ENCODE data around the gene ACOX2. TPM values are rescaled to one million over a fixed set of nuclear protein-coding genes. Genes with fewer than 3 reads are reported as not detected.
A peak's percentile ranks its signal among the peaks of the same experiment; 100 is the strongest.

ACOX2 gene
- total RNA-seq, 1 experiment from 2014 or later = 7.2 TPM

GRCh38 chr3:58570851-58571250 is 33.9 kb upstream of the ACOX2 start:
- TF ChIP-seq CTCF (conservative IDR thresholded peaks at IDR 0.05; ENCODE audit: low read depth, low read length) = no peak
- no peak for TF ChIP-seq EZH2 (IDR thresholded peaks at IDR 0.05; ENCODE audit: borderline replicate concordance, low read depth, low read length, poor library complexity, severe bottlenecking)
- H3K36me3 ChIP-seq (ENCODE audit: insufficient read depth, low read length, poor library complexity, severe bottlenecking) = no peaks in the 10 kb centered on the region
- no peaks in the 10 kb centered on the region for H3K4me1 ChIP-seq (ENCODE audit: insufficient read depth, low read length, poor library complexity, severe bottlenecking)
- no peak overlapping the region for H3K4me3 ChIP-seq (ENCODE audit: low read depth, low read length, poor library complexity, severe bottlenecking)
- intact Hi-C loops (cut with micrococcal nuclease; ENCODE audit: unreplicated experiment) = no loop called here
- no peak overlapping the region for H3K27ac ChIP-seq (ENCODE audit: low read depth, low read length, poor library complexity, severe bottlenecking)
- H3K9me3 ChIP-seq (ENCODE audit: low read depth, low read length, poor library complexity, severe bottlenecking) = no peaks in the 10 kb centered on the region
- ChIA-PET POLR2A (ENCODE audit: low non-redundant PET) (no interaction called here), CTCF (no interaction called here)
- no peaks in the 10 kb centered on the region for H3K27me3 ChIP-seq (replicated peaks; ENCODE audit: insufficient read depth, low read depth, low read length, poor library complexity)
- no TSS peak for BruUV-seq (replicated peaks)
- no peak for DNase-seq (ENCODE audit: low spot score)

GRCh38 chr3:58569287-58570001 is 32.5 kb upstream of the ACOX2 start:
- Histone ChIP-seq H3K4me1 (ENCODE audit: insufficient read depth, low read length, poor library complexity, severe bottlenecking) (no peaks in the 10 kb centered on the region), H3K9me3 (ENCODE audit: low read depth, low read length, poor library complexity, severe bottlenecking) (no peaks in the 10 kb centered on the region), H3K27me3 (replicated peaks; ENCODE audit: insufficient read depth, low read depth, low read length, poor library complexity) (no peaks in the 10 kb centered on the region), H3K36me3 (ENCODE audit: insufficient read depth, low read length, poor library complexity, severe bottlenecking) (no peaks in the 10 kb centered on the region), H3K4me3 (ENCODE audit: low read depth, low read length, poor library complexity, severe bottlenecking) (no peak overlapping the region), H3K27ac (ENCODE audit: low read depth, low read length, poor library complexity, severe bottlenecking) (no peak overlapping the region)
- TF ChIP-seq CTCF (conservative IDR thresholded peaks at IDR 0.05; ENCODE audit: low read depth, low read length) (no peak), EZH2 (IDR thresholded peaks at IDR 0.05; ENCODE audit: borderline replicate concordance, low read depth, low read length, poor library complexity, severe bottlenecking) (no peak)
- CTCF ChIA-PET = interaction anchor here (1.7 kb wide), 1 partner anchor 61 kb away, joined by 19 read pairs; no protein-coding TSS in a partner anchor
- no TSS peak for BruUV-seq (replicated peaks)
- POLR2A ChIA-PET (ENCODE audit: low non-redundant PET) = no interaction called here
- intact Hi-C loops (cut with micrococcal nuclease; ENCODE audit: unreplicated experiment) = no loop called here
- no peak for DNase-seq (ENCODE audit: low spot score)

- POLR2A ChIA-PET (ENCODE audit: low non-redundant PET) = no interaction called here
- DNase-seq (ENCODE audit: low spot score) = peak; percentile 60
- CTCF ChIA-PET = interaction anchor here (0.6 to 1.7 kb wide), 3 partner anchors 61 to 345 kb away, joined by 3 to 19 read pairs (median 16); no protein-coding TSS in a partner anchor
- no TSS peak for BruUV-seq (replicated peaks)
- intact Hi-C loops (cut with micrococcal nuclease; ENCODE audit: unreplicated experiment) = loop anchor here (1.0 kb wide), 1 partner anchor 62 kb away; no protein-coding TSS in a partner anchor
- Histone ChIP-seq H3K27ac (ENCODE audit: low read depth, low read length, poor library complexity, severe bottlenecking) (no peak overlapping the region), H3K36me3 (ENCODE audit: insufficient read depth, low read length, poor library complexity, severe bottlenecking) (no peaks in the 10 kb centered on the region), H3K27me3 (replicated peaks; ENCODE audit: insufficient read depth, low read depth, low read length, poor library complexity) (no peaks in the 10 kb centered on the region), H3K9me3 (ENCODE audit: low read depth, low read length, poor library complexity, severe bottlenecking) (no peaks in the 10 kb centered on the region), H3K4me3 (ENCODE audit: low read depth, low read length, poor library complexity, severe bottlenecking) (no peak overlapping the region), H3K4me1 (ENCODE audit: insufficient read depth, low read length, poor library complexity, severe bottlenecking) (no peaks in the 10 kb centered on the region)
- TF ChIP-seq EZH2 (IDR thresholded peaks at IDR 0.05; ENCODE audit: borderline replicate concordance, low read depth, low read length, poor library complexity, severe bottlenecking) (no peak), CTCF (conservative IDR thresholded peaks at IDR 0.05; ENCODE audit: low read depth, low read length) (peak; percentile 75)
These were observed 31.7 kb upstream of the ACOX2 start for GRCh38 chr3:58568572-58569286.

Data from A673 (cell line).